PC-3 (cell line): ENCODE results near the gene WHRN. TPM values are rescaled to one million over a fixed set of nuclear protein-coding genes. Genes with fewer than 3 reads are reported as not detected.

Source experiments
- ATAC-seq: fragments of 200-7000 bp; cut with Tn5 transposase; 2 replicates; pipeline ENCODE4 v1.9.1; 2020; ENCODE audit warnings: mild to moderate bottlenecking, moderate library complexity
- BruUV-seq: library from RNA; stranded (reverse); fragments of 400-500 nt; replicated peaks from 2 replicates; lab custom pipeline; 2021; lab: Mats Ljungman, UMichigan
- CTCF ChIA-PET: fragments of 300-600 bp; sonication (Branson Sonifier 250); formaldehyde crosslinking; loops from one replicate; lab custom pipeline; 2022; ENCODE audit warnings: antibody characterized with exemption; lab: Charles Lee
- POLR2A ChIA-PET: fragments of 300-600 bp; sonication (Branson Sonifier 250); formaldehyde crosslinking; loops from one replicate; lab custom pipeline; 2022; ENCODE audit warnings: antibody characterized with exemption; ENCODE audit not compliant: unreplicated experiment; lab: Charles Lee
- DNase-seq: peaks from one replicate; pipeline ENCODE4 v3.0.0-alpha.2; 2015
- H2AFZ ChIP-seq: fragments of 300-600 bp; sonication (generic); 2 replicates; pipeline ENCODE4 v1.6.0; 2016; ENCODE audit warnings: antibody characterized with exemption, low read length
- H3F3A ChIP-seq: fragments of 300-600 bp; sonication (generic); one replicate; pipeline ENCODE4 v1.6.0; 2017; ENCODE audit warnings: antibody characterized with exemption, low read length, control low read depth, mild to moderate bottlenecking; ENCODE audit not compliant: unreplicated experiment
- H3K27ac ChIP-seq: fragments of 300-600 bp; sonication (generic); 2 replicates; pipeline ENCODE4 v1.5.1; 2016; ENCODE audit warnings: mild to moderate bottlenecking, low read length
- H3K27me3 ChIP-seq: fragments of 300-600 bp; sonication (generic); 2 replicates; pipeline ENCODE4 v1.6.1; 2016; ENCODE audit warnings: low read length, mixed read lengths
- H3K36me3 ChIP-seq: fragments of 300-600 bp; sonication (generic); 2 replicates; pipeline ENCODE4 v1.6.1; 2016; ENCODE audit warnings: low read depth, mixed run types, low read length, mixed read lengths
- H3K4me1 ChIP-seq: fragments of 300-600 bp; sonication (generic); 2 replicates; pipeline ENCODE4 v1.5.1; 2016; ENCODE audit warnings: low read length; ENCODE audit not compliant: insufficient read depth
- H3K4me2 ChIP-seq: fragments of 300-600 bp; sonication (generic); 2 replicates; pipeline ENCODE4 v1.6.0; 2016; ENCODE audit warnings: low read length
- H3K4me3 ChIP-seq: fragments of 300-600 bp; sonication (generic); 2 replicates; pipeline ENCODE4 v1.5.1; 2016; ENCODE audit warnings: mild to moderate bottlenecking, low read length, mixed read lengths
- H3K79me2 ChIP-seq: fragments of 300-600 bp; sonication (generic); 2 replicates; pipeline ENCODE4 v1.6.1; 2017; ENCODE audit warnings: low read length, mixed read lengths
- H3K9ac ChIP-seq: fragments of 300-600 bp; sonication (generic); 2 replicates; pipeline ENCODE4 v1.6.0; 2016; ENCODE audit warnings: mild to moderate bottlenecking, low read length
- H3K9me2 ChIP-seq: fragments of 300-600 bp; sonication (generic); replicated peaks from 2 replicates; pipeline ENCODE4 v1.6.1; 2016; ENCODE audit warnings: mixed run types, low read length, mixed read lengths
- H3K9me3 ChIP-seq: fragments of 300-600 bp; sonication (generic); 2 replicates; pipeline ENCODE4 v1.6.1; 2016; ENCODE audit warnings: low read length, mixed read lengths
- H4K20me1 ChIP-seq: fragments of 300-600 bp; sonication (generic); 2 replicates; pipeline ENCODE4 v1.6.1; 2016; ENCODE audit warnings: low read length, mixed read lengths
- EZH2 ChIP-seq: fragments of 300-600 bp; sonication (generic); IDR thresholded peaks from one replicate; pipeline ENCODE4 v1.6.1; 2017; ENCODE audit warnings: antibody characterized with exemption, mild to moderate bottlenecking, low read length; ENCODE audit not compliant: unreplicated experiment
- EZH2phosphoT487 ChIP-seq: fragments of 300-600 bp; sonication (generic); IDR thresholded peaks from 2 replicates; pipeline ENCODE4 v1.6.1; 2018; ENCODE audit warnings: mild to moderate bottlenecking, antibody characterized with exemption, low read length, borderline replicate concordance
- intact Hi-C: fragments of 100-400 bp; cut with micrococcal nuclease; formaldehyde crosslinking; loops from 2 replicates; pipeline ENCODE4 v1.9.0; 2023
- total RNA-seq: library from RNA; depleted of rRNA; stranded (reverse); fragments of >200 nt; gene quantifications from 2 replicates; pipeline ENCODE4 v1.2.3, GENCODE V29; 2014
- TF ChIP-seq, protein P1 (sequence below): fragments of 300-600 bp; sonication (generic); conservative IDR thresholded peaks from 2 replicates; pipeline ENCODE4 v1.5.1; 2017; ENCODE audit warnings: antibody characterized with exemption, low read depth, mild to moderate bottlenecking, low read length

The WHRN gene
- total RNA-seq, 1 experiment from 2014 or later, result 10.5 TPM

- ChIA-PET POLR2A (no interaction called here), CTCF (no interaction called here)
- Histone ChIP-seq H3K9ac (no peak overlapping the region), H3K27me3 (no peaks in the 10 kb centered on the region), H4K20me1 (no peaks in the 10 kb centered on the region), H3K9me3 (no peaks in the 10 kb centered on the region), H3K4me1 (peaks cover 38% of the 10 kb centered on the region), H3K4me3 (no peak overlapping the region), H3K4me2 (no peak overlapping the region), H3F3A (no peaks in the 10 kb centered on the region), H2AFZ (no peak overlapping the region), H3K27ac (no peak overlapping the region), H3K36me3 (no peaks in the 10 kb centered on the region), H3K9me2 (no peaks in the 10 kb centered on the region), H3K79me2 (no peaks in the 10 kb centered on the region)
- ATAC-seq (no peak), DNase-seq (no peak)
- no TSS peak for BruUV-seq
- TF ChIP-seq, protein P1, sequence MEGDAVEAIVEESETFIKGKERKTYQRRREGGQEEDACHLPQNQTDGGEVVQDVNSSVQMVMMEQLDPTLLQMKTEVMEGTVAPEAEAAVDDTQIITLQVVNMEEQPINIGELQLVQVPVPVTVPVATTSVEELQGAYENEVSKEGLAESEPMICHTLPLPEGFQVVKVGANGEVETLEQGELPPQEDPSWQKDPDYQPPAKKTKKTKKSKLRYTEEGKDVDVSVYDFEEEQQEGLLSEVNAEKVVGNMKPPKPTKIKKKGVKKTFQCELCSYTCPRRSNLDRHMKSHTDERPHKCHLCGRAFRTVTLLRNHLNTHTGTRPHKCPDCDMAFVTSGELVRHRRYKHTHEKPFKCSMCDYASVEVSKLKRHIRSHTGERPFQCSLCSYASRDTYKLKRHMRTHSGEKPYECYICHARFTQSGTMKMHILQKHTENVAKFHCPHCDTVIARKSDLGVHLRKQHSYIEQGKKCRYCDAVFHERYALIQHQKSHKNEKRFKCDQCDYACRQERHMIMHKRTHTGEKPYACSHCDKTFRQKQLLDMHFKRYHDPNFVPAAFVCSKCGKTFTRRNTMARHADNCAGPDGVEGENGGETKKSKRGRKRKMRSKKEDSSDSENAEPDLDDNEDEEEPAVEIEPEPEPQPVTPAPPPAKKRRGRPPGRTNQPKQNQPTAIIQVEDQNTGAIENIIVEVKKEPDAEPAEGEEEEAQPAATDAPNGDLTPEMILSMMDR, result no peak
- TF ChIP-seq EZH2 (no peak), EZH2phosphoT487 (no peak)
- intact Hi-C loops, result no loop called here
These were observed 142.9 kb downstream of the WHRN start for GRCh38 chr9:114362394-114362793.

- DNase-seq (no peak), ATAC-seq (no peak)
- no peak overlapping the region for H2AFZ ChIP-seq
- no peaks in the 10 kb centered on the region for H3F3A ChIP-seq
- no peak overlapping the region for H3K4me3 ChIP-seq
- H3K9me3 ChIP-seq, result no peaks in the 10 kb centered on the region
- CTCF ChIA-PET, result no interaction called here
- no TSS peak for BruUV-seq
- H3K79me2 ChIP-seq, result no peaks in the 10 kb centered on the region
- H3K27me3 ChIP-seq, result no peaks in the 10 kb centered on the region
- intact Hi-C loops, result no loop called here
- TF ChIP-seq, protein P1, result no peak
- TF ChIP-seq EZH2, result no peak
- no peak for TF ChIP-seq EZH2phosphoT487
- no peak overlapping the region for H3K4me2 ChIP-seq
- H3K9me2 ChIP-seq, result no peaks in the 10 kb centered on the region
- peaks cover 30% of the 10 kb centered on the region for H3K4me1 ChIP-seq
- H3K9ac ChIP-seq, result no peak overlapping the region
- H3K36me3 ChIP-seq, result no peaks in the 10 kb centered on the region
- POLR2A ChIA-PET, result no interaction called here
- no peaks in the 10 kb centered on the region for H4K20me1 ChIP-seq
- H3K27ac ChIP-seq, result no peak overlapping the region
These were observed 143.7 kb downstream of the WHRN start for GRCh38 chr9:114361542-114361941.

GRCh38 chr9:114359801-114360200 lies 145.5 kb downstream of the WHRN start:
- intact Hi-C loops, result no loop called here
- Histone ChIP-seq H2AFZ (no peak overlapping the region), H3K36me3 (no peaks in the 10 kb centered on the region), H3K4me1 (peaks cover 17% of the 10 kb centered on the region), H3K4me2 (no peak overlapping the region), H3F3A (no peaks in the 10 kb centered on the region), H3K9me2 (no peaks in the 10 kb centered on the region), H3K79me2 (no peaks in the 10 kb centered on the region), H3K9me3 (no peaks in the 10 kb centered on the region), H3K4me3 (no peak overlapping the region), H3K27ac (no peak overlapping the region), H4K20me1 (no peaks in the 10 kb centered on the region), H3K27me3 (no peaks in the 10 kb centered on the region), H3K9ac (no peak overlapping the region)
- no peak for TF ChIP-seq EZH2
- no peak for TF ChIP-seq EZH2phosphoT487
- TF ChIP-seq, protein P1, result no peak
- ChIA-PET CTCF (no interaction called here), POLR2A (no interaction called here)
- no peak for DNase-seq
- no peak for ATAC-seq
- BruUV-seq, result no TSS peak
